ENCODE results near the gene MGAT4B. TPM values are rescaled to one million over a fixed set of nuclear protein-coding genes. Genes with fewer than 3 reads are reported as not detected.
A peak's percentile ranks its signal among the peaks of the same experiment; 100 is the strongest.

The MGAT4B gene
- total RNA-seq, 1 donor from 2014 or later = 120 TPM

GRCh38 chr5:179823937-179824744, 17.5 kb upstream of the MGAT4B start:
- H3K9me3 Mint-ChIP-seq = no peaks in the 10 kb centered on the region
- peak overlapping the region; percentile 59 for H3K4me3 Mint-ChIP-seq
- no peak for DNase-seq (ENCODE audit: low read depth, low spot score)
- H3K27me3 Mint-ChIP-seq (ENCODE audit: low read depth) = peaks cover 5% of the 10 kb centered on the region
- peaks cover 34% of the 10 kb centered on the region for H3K4me1 Mint-ChIP-seq
- H3K27ac Mint-ChIP-seq (ENCODE audit: unreplicated experiment) = no peak overlapping the region
- peaks cover 21% of the 10 kb centered on the region for H3K36me3 Mint-ChIP-seq (ENCODE audit: low read depth)
- TF ChIP-seq, protein P1, sequence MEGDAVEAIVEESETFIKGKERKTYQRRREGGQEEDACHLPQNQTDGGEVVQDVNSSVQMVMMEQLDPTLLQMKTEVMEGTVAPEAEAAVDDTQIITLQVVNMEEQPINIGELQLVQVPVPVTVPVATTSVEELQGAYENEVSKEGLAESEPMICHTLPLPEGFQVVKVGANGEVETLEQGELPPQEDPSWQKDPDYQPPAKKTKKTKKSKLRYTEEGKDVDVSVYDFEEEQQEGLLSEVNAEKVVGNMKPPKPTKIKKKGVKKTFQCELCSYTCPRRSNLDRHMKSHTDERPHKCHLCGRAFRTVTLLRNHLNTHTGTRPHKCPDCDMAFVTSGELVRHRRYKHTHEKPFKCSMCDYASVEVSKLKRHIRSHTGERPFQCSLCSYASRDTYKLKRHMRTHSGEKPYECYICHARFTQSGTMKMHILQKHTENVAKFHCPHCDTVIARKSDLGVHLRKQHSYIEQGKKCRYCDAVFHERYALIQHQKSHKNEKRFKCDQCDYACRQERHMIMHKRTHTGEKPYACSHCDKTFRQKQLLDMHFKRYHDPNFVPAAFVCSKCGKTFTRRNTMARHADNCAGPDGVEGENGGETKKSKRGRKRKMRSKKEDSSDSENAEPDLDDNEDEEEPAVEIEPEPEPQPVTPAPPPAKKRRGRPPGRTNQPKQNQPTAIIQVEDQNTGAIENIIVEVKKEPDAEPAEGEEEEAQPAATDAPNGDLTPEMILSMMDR (conservative IDR thresholded peaks at IDR 0.05) = no peak

GRCh38 chr5:179822444-179822990, 15.9 kb upstream of the MGAT4B start:
- Mint-ChIP-seq H3K9me3 (no peaks in the 10 kb centered on the region), H3K4me1 (peaks cover 39% of the 10 kb centered on the region), H3K27me3 (ENCODE audit: low read depth) (peaks cover 10% of the 10 kb centered on the region), H3K4me3 (peak overlapping the region; percentile 98), H3K36me3 (ENCODE audit: low read depth) (peaks cover 8% of the 10 kb centered on the region), H3K27ac (ENCODE audit: unreplicated experiment) (no peak overlapping the region)
- DNase-seq (ENCODE audit: low read depth, low spot score) = no peak
- TF ChIP-seq, protein P1 (conservative IDR thresholded peaks at IDR 0.05) = no peak

GRCh38 chr5:179822059-179822432, 15.4 kb upstream of the MGAT4B start:
- no peaks in the 10 kb centered on the region for H3K9me3 Mint-ChIP-seq
- H3K27me3 Mint-ChIP-seq (ENCODE audit: low read depth) = peaks cover 10% of the 10 kb centered on the region
- H3K4me3 Mint-ChIP-seq = peak overlapping the region; percentile 98
- peaks cover 6% of the 10 kb centered on the region for H3K36me3 Mint-ChIP-seq (ENCODE audit: low read depth)
- no peak overlapping the region for H3K27ac Mint-ChIP-seq (ENCODE audit: unreplicated experiment)
- H3K4me1 Mint-ChIP-seq = peaks cover 39% of the 10 kb centered on the region
- no peak for DNase-seq (ENCODE audit: low read depth, low spot score)
- TF ChIP-seq, protein P1 (conservative IDR thresholded peaks at IDR 0.05) = no peak

DNA sequence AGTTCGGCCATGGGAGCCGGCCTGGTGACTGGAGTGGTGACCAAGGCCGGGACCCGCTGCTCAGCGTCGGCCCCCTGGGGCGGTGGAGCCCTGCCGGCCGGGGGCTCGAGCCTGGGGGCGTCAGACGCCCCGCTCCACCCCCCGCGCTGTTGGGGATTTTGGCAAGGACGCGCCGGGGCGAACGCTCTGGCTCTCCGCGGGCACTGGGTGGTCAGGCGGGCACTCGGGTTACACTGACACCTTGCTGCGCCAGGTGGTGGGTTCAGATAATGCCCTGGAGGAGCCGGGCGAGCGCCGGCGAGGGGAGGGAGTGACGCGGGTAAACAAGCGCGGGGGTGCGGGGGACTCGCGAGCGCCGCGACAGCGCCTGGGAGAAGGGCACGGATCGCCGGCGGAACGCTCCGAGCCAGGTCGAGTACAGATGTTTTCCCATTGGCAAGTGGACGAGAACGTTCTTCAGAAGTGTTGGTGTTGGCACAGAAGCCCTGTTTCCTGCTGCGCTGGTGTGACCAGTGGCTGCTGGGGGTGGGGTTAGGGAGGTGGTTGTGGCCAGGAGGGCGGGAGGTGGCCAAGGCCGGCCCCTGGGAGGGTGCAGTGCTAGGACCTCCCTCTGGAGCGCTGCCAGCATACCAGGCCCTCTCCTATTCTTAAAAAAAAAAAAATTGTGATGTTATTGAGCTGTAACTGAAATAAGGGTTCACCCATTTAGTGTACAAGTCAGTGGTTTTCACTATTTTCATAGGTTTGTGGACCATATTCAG, 14.8 kb upstream of the MGAT4B start:
- Mint-ChIP-seq H3K27me3 (ENCODE audit: low read depth) (peaks cover 10% of the 10 kb centered on the region), H3K27ac (ENCODE audit: unreplicated experiment) (peak overlapping the region; percentile 95), H3K4me3 (peak overlapping the region; percentile 98), H3K9me3 (no peaks in the 10 kb centered on the region), H3K4me1 (peaks cover 39% of the 10 kb centered on the region), H3K36me3 (ENCODE audit: low read depth) (peaks cover 4% of the 10 kb centered on the region)
- TF ChIP-seq, protein P1 (conservative IDR thresholded peaks at IDR 0.05) = peak; percentile 3
- peak; percentile 57 for DNase-seq (ENCODE audit: low read depth, low spot score)

GRCh38 chr5:179820483-179821297, 14.0 kb upstream of the MGAT4B start, which contains the start of gene SQSTM1:
TSS of gene SQSTM1 (plus strand) at chr5:179820905. CDS start at chr5:179820937, 32 bp downstream.
- TF ChIP-seq, protein P1 (conservative IDR thresholded peaks at IDR 0.05) = peak; percentile 17
- Mint-ChIP-seq H3K27me3 (ENCODE audit: low read depth) (peaks cover 11% of the 10 kb centered on the region), H3K27ac (ENCODE audit: unreplicated experiment) (peak within 1 kb of the TSS; percentile 95), H3K9me3 (no peaks in the 10 kb centered on the region), H3K36me3 (ENCODE audit: low read depth) (peaks cover 5% of the 10 kb centered on the region), H3K4me1 (peaks cover 41% of the 10 kb centered on the region), H3K4me3 (peak within 1 kb of the TSS; percentile 98)
- DNase-seq (ENCODE audit: low read depth, low spot score) = peak; percentile 74
